ENCODE data around the gene NR6A1. TPM values are rescaled to one million over a fixed set of nuclear protein-coding genes. Genes with fewer than 3 reads are reported as not detected.

NR6A1 gene
- total RNA-seq, 1 donor from 2014 or later = 0.53 TPM

GRCh38 chr9:124517600-124517999, 253.5 kb downstream of the NR6A1 start:
- Histone ChIP-seq H3K4me1 (no peaks in the 10 kb centered on the region), H3K4me3 (no peak overlapping the region), H3K27ac (no peak overlapping the region), H3K9me3 (no peaks in the 10 kb centered on the region), H3K36me3 (no peaks in the 10 kb centered on the region), H3K27me3 (no peaks in the 10 kb centered on the region)
- DNase-seq (ENCODE audit: low spot score in 2 of 2) = no peak
- no peak for TF ChIP-seq CTCF (IDR thresholded peaks at IDR 0.05)
- intact Hi-C loops (cut with DNase I) = no loop called here

- H3K36me3 ChIP-seq = no peaks in the 10 kb centered on the region
- no peak overlapping the region for H3K27ac ChIP-seq
- H3K27me3 ChIP-seq = no peaks in the 10 kb centered on the region
- H3K4me3 ChIP-seq = no peak overlapping the region
- H3K9me3 ChIP-seq = no peaks in the 10 kb centered on the region
- TF ChIP-seq CTCF (IDR thresholded peaks at IDR 0.05) = no peak
- DNase-seq (ENCODE audit: low spot score in 2 of 2) = no peak
- intact Hi-C loops (cut with DNase I) = no loop called here
- no peaks in the 10 kb centered on the region for H3K4me1 ChIP-seq
These were observed 256.2 kb downstream of the NR6A1 start for GRCh38 chr9:124514874-124515273.

GRCh38 chr9:124514125-124514524, 257.0 kb downstream of the NR6A1 start:
- no peaks in the 10 kb centered on the region for H3K36me3 ChIP-seq
- H3K27ac ChIP-seq = no peak overlapping the region
- no peak overlapping the region for H3K4me3 ChIP-seq
- DNase-seq (ENCODE audit: low spot score in 2 of 2) = no peak
- no peaks in the 10 kb centered on the region for H3K9me3 ChIP-seq
- no peak for TF ChIP-seq CTCF (IDR thresholded peaks at IDR 0.05)
- no peaks in the 10 kb centered on the region for H3K4me1 ChIP-seq
- no peaks in the 10 kb centered on the region for H3K27me3 ChIP-seq
- intact Hi-C loops (cut with DNase I) = no loop called here

GRCh38 chr9:124513376-124513994, 257.6 kb downstream of the NR6A1 start:
- H3K36me3 ChIP-seq = no peaks in the 10 kb centered on the region
- no peak overlapping the region for H3K4me3 ChIP-seq
- no peak for DNase-seq (ENCODE audit: low spot score in 2 of 2)
- no peaks in the 10 kb centered on the region for H3K27me3 ChIP-seq
- intact Hi-C loops (cut with DNase I) = no loop called here
- H3K4me1 ChIP-seq = no peaks in the 10 kb centered on the region
- H3K27ac ChIP-seq = no peak overlapping the region
- no peak for TF ChIP-seq CTCF (IDR thresholded peaks at IDR 0.05)
- no peaks in the 10 kb centered on the region for H3K9me3 ChIP-seq

- no peaks in the 10 kb centered on the region for H3K4me1 ChIP-seq
- no peak overlapping the region for H3K27ac ChIP-seq
- no peak for DNase-seq (ENCODE audit: low spot score in 2 of 2)
- H3K27me3 ChIP-seq = no peaks in the 10 kb centered on the region
- H3K9me3 ChIP-seq = no peaks in the 10 kb centered on the region
- H3K4me3 ChIP-seq = no peak overlapping the region
- no peak for TF ChIP-seq CTCF (IDR thresholded peaks at IDR 0.05)
- intact Hi-C loops (cut with DNase I) = no loop called here
- no peaks in the 10 kb centered on the region for H3K36me3 ChIP-seq
These were observed 258.3 kb downstream of the NR6A1 start for GRCh38 chr9:124512806-124513204.

Measured in ascending aorta (tissue), 2 donors.